ENCODE measurements around the gene IRF2.
A peak's percentile ranks its signal among the peaks of the same experiment; 100 is the strongest.
"Not testable (repeated sequence)": the region's sequence is repeated elsewhere in the genome, so short reads cannot be mapped to it uniquely, and the experiment has no call there.

Gene IRF2

DNA sequence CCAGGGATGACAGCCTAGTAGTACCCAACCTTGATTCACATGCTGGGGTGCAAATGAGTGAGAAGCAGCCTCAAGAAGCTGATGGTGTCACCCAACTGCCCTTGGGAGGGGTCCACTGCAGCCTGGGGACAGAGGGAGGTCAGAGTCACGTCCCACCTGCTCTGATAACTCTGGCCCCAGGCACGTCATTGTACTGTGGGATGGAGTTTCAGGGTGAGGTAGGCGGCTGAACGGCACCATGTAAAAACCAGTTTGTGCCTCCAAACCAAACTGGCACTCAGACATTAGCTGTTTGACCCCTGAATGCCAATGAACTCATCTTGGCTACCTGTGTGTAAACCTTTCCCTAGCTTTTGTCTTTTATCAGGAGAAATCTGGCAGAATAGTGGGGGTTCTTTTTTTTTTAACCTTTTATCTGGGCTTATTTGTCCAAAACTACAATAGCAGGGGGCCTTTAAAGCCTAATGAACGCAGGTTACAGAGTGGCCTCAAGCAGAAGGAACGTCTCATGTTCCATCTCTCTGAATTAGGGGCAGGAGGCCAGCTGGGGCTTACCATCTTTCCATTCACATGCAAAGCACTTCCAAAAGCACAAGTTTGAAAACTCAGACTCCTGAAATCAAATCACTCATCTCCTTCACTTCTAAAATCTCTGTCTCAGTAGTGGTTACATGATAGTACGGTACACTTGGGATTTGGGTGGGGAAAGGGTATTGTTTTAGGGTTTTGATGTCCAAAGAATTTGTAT lies 89.4 kb downstream of the IRF2 start:
- peak overlapping the region; percentile 96 to 99 for H3K27ac ChIP-seq (ENCODE audit: low read depth in 2 of 2, low read length in 2 of 2)
- no peaks in the 10 kb centered on the region for H3K27me3 ChIP-seq (ENCODE audit: control insufficient read depth in 2 of 2, insufficient read depth in 2 of 2, low read length in 2 of 2)
- peak overlapping the region; percentile 49 to 80 for H3K9ac ChIP-seq (ENCODE audit: low read depth in 1 of 2, low read length in 2 of 2)
- H3K4me3 ChIP-seq (ENCODE audit: low read length in 2 of 2), result peak overlapping the region in 1 of 2 donors; percentile 51
- H3K36me3 ChIP-seq (ENCODE audit: control insufficient read depth in 2 of 2, insufficient read depth in 2 of 2, low read length in 2 of 2), result peaks cover 19 to 20% of the 10 kb centered on the region in 2 donors
- no peaks in the 10 kb centered on the region for H3K9me3 ChIP-seq (ENCODE audit: control insufficient read depth in 2 of 2, low read length in 2 of 2)
- H3K4me1 ChIP-seq (ENCODE audit: control insufficient read depth in 2 of 2, insufficient read depth in 2 of 2, low read length in 2 of 2), result peaks cover 54 to 62% of the 10 kb centered on the region in 2 donors

- Histone ChIP-seq H3K27me3 (ENCODE audit: control insufficient read depth in 2 of 2, insufficient read depth in 2 of 2, low read length in 2 of 2) (no peaks in the 10 kb centered on the region), H3K36me3 (ENCODE audit: control insufficient read depth in 2 of 2, insufficient read depth in 2 of 2, low read length in 2 of 2) (peaks cover 12 to 13% of the 10 kb centered on the region in 2 donors), H3K4me1 (ENCODE audit: control insufficient read depth in 2 of 2, insufficient read depth in 2 of 2, low read length in 2 of 2) (peaks cover 54 to 62% of the 10 kb centered on the region in 2 donors), H3K4me3 (ENCODE audit: low read length in 2 of 2) (peak overlapping the region; percentile 41 to 51), H3K9ac (ENCODE audit: low read depth in 1 of 2, low read length in 2 of 2) (peak overlapping the region; percentile 29 to 80), H3K9me3 (ENCODE audit: control insufficient read depth in 2 of 2, low read length in 2 of 2) (no peaks in the 10 kb centered on the region), H3K27ac (ENCODE audit: low read depth in 2 of 2, low read length in 2 of 2) (peak overlapping the region; percentile 96 to 99)
Measured at GRCh38 chr4:184384056-184384809, 90.1 kb downstream of the IRF2 start.

- Histone ChIP-seq H3K9ac (ENCODE audit: low read depth in 1 of 2, low read length in 2 of 2) (peak overlapping the region; percentile 29 to 80), H3K27me3 (ENCODE audit: control insufficient read depth in 2 of 2, insufficient read depth in 2 of 2, low read length in 2 of 2) (no peaks in the 10 kb centered on the region), H3K4me3 (ENCODE audit: low read length in 2 of 2) (peak overlapping the region; percentile 41 to 51), H3K4me1 (ENCODE audit: control insufficient read depth in 2 of 2, insufficient read depth in 2 of 2, low read length in 2 of 2) (peaks cover 54 to 65% of the 10 kb centered on the region in 2 donors), H3K27ac (ENCODE audit: low read depth in 2 of 2, low read length in 2 of 2) (peak overlapping the region; percentile 96 to 99), H3K36me3 (ENCODE audit: control insufficient read depth in 2 of 2, insufficient read depth in 2 of 2, low read length in 2 of 2) (peaks cover 6 to 8% of the 10 kb centered on the region in 2 donors), H3K9me3 (ENCODE audit: control insufficient read depth in 2 of 2, low read length in 2 of 2) (no peaks in the 10 kb centered on the region)
Measured at GRCh38 chr4:184383497-184384055, 90.8 kb downstream of the IRF2 start.

DNA sequence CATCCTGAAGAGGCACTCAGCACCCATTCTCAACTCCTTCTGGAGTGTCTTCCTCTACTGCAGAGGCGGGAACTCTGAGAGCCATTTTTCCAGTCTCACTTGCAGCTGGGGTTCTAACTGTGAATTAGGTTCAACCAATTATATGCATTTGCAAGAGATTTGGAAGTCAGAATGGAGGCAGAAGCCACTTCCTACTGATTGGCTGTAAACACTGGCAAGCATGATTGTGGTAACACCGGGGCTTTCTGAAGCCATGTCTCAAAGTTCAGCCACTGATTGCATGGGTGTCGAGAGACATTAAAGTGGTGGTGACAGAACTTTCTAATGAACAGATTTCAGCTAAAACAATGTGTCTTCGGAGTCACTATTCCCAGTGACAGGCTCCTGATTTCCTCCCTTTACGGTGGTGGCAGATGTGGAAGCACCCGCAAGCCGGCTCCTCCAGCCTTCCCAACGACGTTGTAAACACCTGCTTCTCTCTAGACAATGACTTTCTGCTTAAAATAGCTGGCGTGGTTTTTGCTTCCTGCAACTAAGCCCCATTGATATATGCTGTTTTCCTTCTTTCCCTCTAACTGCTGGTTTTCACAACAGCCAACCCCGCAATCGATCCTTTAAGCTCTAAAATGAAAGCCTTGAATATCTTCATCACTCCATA lies 92.0 kb downstream of the IRF2 start:
- Histone ChIP-seq H3K9ac (ENCODE audit: low read depth in 1 of 2, low read length in 2 of 2) (peak overlapping the region; percentile 35 to 80), H3K27ac (ENCODE audit: low read depth in 2 of 2, low read length in 2 of 2) (peak overlapping the region; percentile 96 to 99), H3K4me3 (ENCODE audit: low read length in 2 of 2) (peak overlapping the region in 1 of 2 donors; percentile 50)

DNA sequence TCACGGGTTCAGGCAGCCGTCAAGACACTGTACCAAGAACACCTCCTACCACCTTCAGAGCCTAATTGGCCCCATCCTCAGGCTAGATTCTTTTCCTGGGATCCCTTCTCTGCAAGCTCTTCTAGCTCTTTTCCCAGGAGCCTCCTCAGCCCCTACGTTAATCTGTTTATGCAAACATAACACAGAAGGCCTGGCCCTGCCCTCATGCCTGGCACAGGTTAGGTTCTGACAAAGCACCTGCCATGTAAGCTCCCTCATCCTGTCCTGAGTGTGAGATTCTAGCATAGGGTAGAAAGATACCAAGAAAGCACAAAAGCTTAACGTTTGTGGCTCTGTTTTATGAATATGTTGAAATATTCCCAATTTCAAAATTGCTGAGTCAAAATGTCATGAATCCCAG lies 93.6 kb downstream of the IRF2 start:
- no peaks in the 10 kb centered on the region for H3K36me3 ChIP-seq (ENCODE audit: control insufficient read depth in 2 of 2, insufficient read depth in 2 of 2, low read length in 2 of 2)
- no peaks in the 10 kb centered on the region for H3K27me3 ChIP-seq (ENCODE audit: control insufficient read depth in 2 of 2, insufficient read depth in 2 of 2, low read length in 2 of 2)
- H3K9ac ChIP-seq (ENCODE audit: low read depth in 1 of 2, low read length in 2 of 2), result no peak overlapping the region
- H3K4me1 ChIP-seq (ENCODE audit: control insufficient read depth in 2 of 2, insufficient read depth in 2 of 2, low read length in 2 of 2), result peaks cover 38 to 49% of the 10 kb centered on the region in 2 donors
- peak overlapping the region in 1 of 2 donors; percentile 39 for H3K4me3 ChIP-seq (ENCODE audit: low read length in 2 of 2)
- H3K9me3 ChIP-seq (ENCODE audit: control insufficient read depth in 2 of 2, low read length in 2 of 2), result no peaks in the 10 kb centered on the region
- no peak overlapping the region for H3K27ac ChIP-seq (ENCODE audit: low read depth in 2 of 2, low read length in 2 of 2)

More for the DNA sequence above, 92.0 kb downstream of the IRF2 start:
- H3K9me3 ChIP-seq (ENCODE audit: control insufficient read depth in 2 of 2, low read length in 2 of 2), result no peaks in the 10 kb centered on the region
- no peaks in the 10 kb centered on the region for H3K27me3 ChIP-seq (ENCODE audit: control insufficient read depth in 2 of 2, insufficient read depth in 2 of 2, low read length in 2 of 2)
- peaks cover 54 to 63% of the 10 kb centered on the region in 2 donors for H3K4me1 ChIP-seq (ENCODE audit: control insufficient read depth in 2 of 2, insufficient read depth in 2 of 2, low read length in 2 of 2)
- no peaks in the 10 kb centered on the region for H3K36me3 ChIP-seq (ENCODE audit: control insufficient read depth in 2 of 2, insufficient read depth in 2 of 2, low read length in 2 of 2)

- H3K9me3 ChIP-seq (ENCODE audit: control insufficient read depth in 2 of 2, low read length in 2 of 2); H3K27ac ChIP-seq (ENCODE audit: low read depth in 2 of 2, low read length in 2 of 2); H3K36me3 ChIP-seq (ENCODE audit: control insufficient read depth in 2 of 2, insufficient read depth in 2 of 2, low read length in 2 of 2); H3K27me3 ChIP-seq (ENCODE audit: control insufficient read depth in 2 of 2, insufficient read depth in 2 of 2, low read length in 2 of 2); H3K9ac ChIP-seq (ENCODE audit: low read depth in 1 of 2, low read length in 2 of 2): not testable (repeated sequence)
- H3K4me3 ChIP-seq (ENCODE audit: low read length in 2 of 2), result peak overlapping the region in 1 of 2 donors; percentile 39
- peaks cover 34 to 44% of the 10 kb centered on the region in 2 donors for H3K4me1 ChIP-seq (ENCODE audit: control insufficient read depth in 2 of 2, insufficient read depth in 2 of 2, low read length in 2 of 2)
Measured at GRCh38 chr4:184380214-184380613, 94.1 kb downstream of the IRF2 start.

DNA sequence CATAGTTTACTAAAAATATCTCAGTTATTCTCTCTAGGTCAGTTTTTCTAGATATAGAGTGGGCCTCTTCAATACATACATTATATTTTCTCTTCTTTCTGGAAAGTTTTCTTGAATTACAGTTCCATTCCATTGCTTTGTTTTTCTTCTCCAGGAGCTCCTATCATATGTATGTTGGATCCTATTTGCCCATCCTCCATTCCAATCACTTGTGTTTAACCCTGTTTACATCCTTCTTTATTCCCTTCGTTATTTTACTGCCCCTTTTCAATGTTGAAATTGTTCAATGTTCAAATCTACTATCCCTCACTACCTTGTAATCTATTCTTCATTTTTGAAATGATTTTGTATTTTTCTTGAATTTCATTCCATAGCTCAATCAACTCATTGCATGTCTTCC lies 97.4 kb downstream of the IRF2 start:
- no peaks in the 10 kb centered on the region for H3K9me3 ChIP-seq (ENCODE audit: control insufficient read depth in 2 of 2, low read length in 2 of 2)
- H3K4me3 ChIP-seq (ENCODE audit: low read length in 2 of 2), result no peak overlapping the region
- H3K27ac ChIP-seq (ENCODE audit: low read depth in 2 of 2, low read length in 2 of 2), result no peak overlapping the region
- H3K36me3 ChIP-seq (ENCODE audit: control insufficient read depth in 2 of 2, insufficient read depth in 2 of 2, low read length in 2 of 2), result no peaks in the 10 kb centered on the region
- H3K27me3 ChIP-seq (ENCODE audit: control insufficient read depth in 2 of 2, insufficient read depth in 2 of 2, low read length in 2 of 2), result no peaks in the 10 kb centered on the region
- peaks cover 3 to 12% of the 10 kb centered on the region in 2 donors for H3K4me1 ChIP-seq (ENCODE audit: control insufficient read depth in 2 of 2, insufficient read depth in 2 of 2, low read length in 2 of 2)
- no peak overlapping the region for H3K9ac ChIP-seq (ENCODE audit: low read depth in 1 of 2, low read length in 2 of 2)

- Histone ChIP-seq H3K9ac (ENCODE audit: low read depth in 1 of 2, low read length in 2 of 2) (no peak overlapping the region), H3K4me3 (ENCODE audit: low read length in 2 of 2) (no peak overlapping the region), H3K9me3 (ENCODE audit: control insufficient read depth in 2 of 2, low read length in 2 of 2) (no peaks in the 10 kb centered on the region), H3K27ac (ENCODE audit: low read depth in 2 of 2, low read length in 2 of 2) (no peak overlapping the region), H3K4me1 (ENCODE audit: control insufficient read depth in 2 of 2, insufficient read depth in 2 of 2, low read length in 2 of 2) (peaks cover 0 to 12% of the 10 kb centered on the region in 2 donors), H3K27me3 (ENCODE audit: control insufficient read depth in 2 of 2, insufficient read depth in 2 of 2, low read length in 2 of 2) (no peaks in the 10 kb centered on the region), H3K36me3 (ENCODE audit: control insufficient read depth in 2 of 2, insufficient read depth in 2 of 2, low read length in 2 of 2) (no peaks in the 10 kb centered on the region)
Measured at GRCh38 chr4:184376126-184376838, 98.1 kb downstream of the IRF2 start.

- not testable (repeated sequence) for H3K27ac ChIP-seq (ENCODE audit: low read depth in 2 of 2, low read length in 2 of 2); H3K4me1 ChIP-seq (ENCODE audit: control insufficient read depth in 2 of 2, insufficient read depth in 2 of 2, low read length in 2 of 2); H3K36me3 ChIP-seq (ENCODE audit: control insufficient read depth in 2 of 2, insufficient read depth in 2 of 2, low read length in 2 of 2); H3K27me3 ChIP-seq (ENCODE audit: control insufficient read depth in 2 of 2, insufficient read depth in 2 of 2, low read length in 2 of 2); H3K9me3 ChIP-seq (ENCODE audit: control insufficient read depth in 2 of 2, low read length in 2 of 2); H3K9ac ChIP-seq (ENCODE audit: low read depth in 1 of 2, low read length in 2 of 2); H3K4me3 ChIP-seq (ENCODE audit: low read length in 2 of 2)
Measured at GRCh38 chr4:184375623-184376022, 98.7 kb downstream of the IRF2 start.

All from mucosa of rectum (tissue), 2 donors.